SK-N-MC (cell line): Measurements from ENCODE around the gene GDF7.

ENCODE experiments used
- EZH2 ChIP-seq: fragments of 200-600 bp; sonication (generic); IDR thresholded peaks from one replicate; pipeline ENCODE4 v1.6.1; 2017; ENCODE audit warnings: antibody characterized with exemption
- FOXP2 ChIP-seq: optimal IDR thresholded peaks from 2 replicates; pipeline ENCODE3; 2011; ENCODE audit warnings: mild to moderate bottlenecking, moderate library complexity; ENCODE audit not compliant: insufficient read depth; ENCODE audit errors: extremely low read length, control extremely low read depth
- POLR2AphosphoS5 ChIP-seq: IDR thresholded peaks from 2 replicates; pipeline ENCODE4 v1.6.1; 2012; ENCODE audit warnings: mild to moderate bottlenecking, low read depth, low read length, borderline replicate concordance

GRCh38 chr2:20643826-20644225, 23.1 kb upstream of the GDF7 start:
- no peak for TF ChIP-seq EZH2
- TF ChIP-seq POLR2AphosphoS5: no peak
- TF ChIP-seq FOXP2: no peak
